HL-60 (cell line): ENCODE measurements around the gene CCZ1.
"Not testable (repeated sequence)": the region's sequence is repeated elsewhere in the genome, so short reads cannot be mapped to it uniquely, and the experiment has no call there.

Experiments used
- CTCF ChIP-seq: IDR thresholded peaks from one replicate; pipeline ENCODE4 v1.5.1; 2011; ENCODE audit warnings: low read length, control low read depth, inconsistent platforms; ENCODE audit not compliant: insufficient read depth
- GABPA ChIP-seq: IDR thresholded peaks from 2 replicates; pipeline ENCODE4 v1.6.1; 2012; ENCODE audit warnings: low read depth
- POLR2AphosphoS5 ChIP-seq: IDR thresholded peaks from 2 replicates; pipeline ENCODE4 v1.6.1; 2012; ENCODE audit warnings: low read depth
- SPI1 ChIP-seq: IDR thresholded peaks from 2 replicates; pipeline ENCODE4 v1.6.1; 2012; ENCODE audit warnings: low read depth, mild to moderate bottlenecking, borderline replicate concordance

GRCh38 chr7:5931250-5931649 lies 32.7 kb downstream of the CCZ1 start:
- not testable (repeated sequence) for TF ChIP-seq POLR2AphosphoS5, CTCF, GABPA, SPI1
